SK-N-SH (cell line): ENCODE measurements around the gene NEK7. TPM values are rescaled to one million over a fixed set of nuclear protein-coding genes. Genes with fewer than 3 reads are reported as not detected.
A peak's percentile ranks its signal among the peaks of the same experiment; 100 is the strongest.

Experiments used
- CTCF ChIA-PET: fragments of 300-600, 350-600 bp; formaldehyde crosslinking; extraction: SDS; loops from one replicate; lab custom pipeline; 2021; lab: Yijun Ruan, JAX
- POLR2A ChIA-PET: fragments of 350-600 bp; sonication (Branson Sonifier 250); formaldehyde crosslinking; extraction: SDS; loops from one replicate; lab custom pipeline; 2020; ENCODE audit warnings: antibody characterized with exemption, inconsistent platforms; lab: Yijun Ruan, JAX
- DNase-seq: peaks from one replicate; pipeline ENCODE4 v3.0.0; 2012
- H2AFZ ChIP-seq: fragments of 200-600 bp; sonication (generic); 2 replicates; pipeline ENCODE4 v1.8.1; 2016; ENCODE audit warnings: antibody characterized with exemption, mild to moderate bottlenecking, low read depth
- H3F3A ChIP-seq: fragments of 200-600 bp; sonication (generic); replicated peaks from 2 replicates; pipeline ENCODE3; 2016; ENCODE audit warnings: antibody characterized with exemption, mild to moderate bottlenecking; ENCODE audit not compliant: insufficient read depth
- H3K27ac ChIP-seq, 2 experiments: fragments of 200-500 bp in 1 of 2; fragments of 200-600 bp in 1 of 2; sonication (Bioruptor generic) in 1 of 2; sonication (generic), shearing (Covaris generic) in 1 of 2; 2 replicates each; pipeline versions ENCODE4 v1.5.1 to v1.6.1; 2014 to 2016; ENCODE audit warnings: low read depth in 2 of 2, inconsistent platforms in 1 of 2, low read length in 1 of 2, mild to moderate bottlenecking in 1 of 2, mixed read lengths in 1 of 2
- H3K27me3 ChIP-seq: fragments of 200-600 bp; sonication (generic), shearing (Covaris generic); 2 replicates; pipeline ENCODE4 v1.6.1; 2016; ENCODE audit warnings: mixed run types; ENCODE audit not compliant: insufficient read depth
- H3K36me3 ChIP-seq, 2 experiments: fragments of 200-500 bp in 1 of 2; fragments of 200-600 bp in 1 of 2; sonication (Bioruptor generic) in 1 of 2; sonication (generic) in 1 of 2; replicated peaks in 1 of 2; 2 replicates each; pipeline versions ENCODE3 to v1.5.1; 2014 to 2016; ENCODE audit warnings: low read length in 1 of 2, mild to moderate bottlenecking in 1 of 2; ENCODE audit not compliant: insufficient read depth in 2 of 2, control insufficient read depth in 1 of 2
- H3K4me1 ChIP-seq, 2 experiments: fragments of 200-500 bp in 1 of 2; fragments of 200-600 bp in 1 of 2; sonication (Bioruptor generic) in 1 of 2; sonication (generic), shearing (Covaris generic) in 1 of 2; 2 replicates each; pipeline versions ENCODE4 v1.5.1 to v1.6.1; 2014 to 2016; ENCODE audit warnings: low read depth in 1 of 2, low read length in 1 of 2, mixed run types in 1 of 2; ENCODE audit not compliant: insufficient read depth in 2 of 2, control insufficient read depth in 1 of 2
- H3K4me2 ChIP-seq: fragments of 200-600 bp; sonication (generic), shearing (Covaris generic); 2 replicates; pipeline ENCODE4 v1.6.1; 2017; ENCODE audit warnings: mixed run types
- H3K4me3 ChIP-seq, 2 experiments: fragments of 200-500 bp in 1 of 2; fragments of 200-600 bp in 1 of 2; sonication (Bioruptor generic) in 1 of 2; sonication (generic), shearing (Covaris generic) in 1 of 2; 2 replicates each; pipeline versions ENCODE4 v1.5.1 to v1.8.1; 2014 to 2016; ENCODE audit warnings: low read depth in 2 of 2, inconsistent platforms in 1 of 2, low read length in 1 of 2, mild to moderate bottlenecking in 1 of 2, mixed read lengths in 1 of 2, moderate library complexity in 1 of 2
- H3K79me2 ChIP-seq: fragments of 200-600 bp; sonication (generic); 2 replicates; pipeline ENCODE4 v1.8.1; 2017; ENCODE audit warnings: mild to moderate bottlenecking; ENCODE audit not compliant: insufficient read depth
- H3K9ac ChIP-seq: fragments of 200-600 bp; sonication (generic); 2 replicates; pipeline ENCODE4 v1.6.1; 2017; ENCODE audit warnings: mixed run types
- H3K9me2 ChIP-seq: fragments of 200-600 bp; sonication (generic); 2 replicates; pipeline ENCODE4 v1.6.1; 2017; ENCODE audit warnings: mixed run types
- H3K9me3 ChIP-seq: fragments of 200-600 bp; sonication (generic); 2 replicates; pipeline ENCODE4 v1.6.1; 2017; ENCODE audit warnings: mixed run types, mild to moderate bottlenecking, moderate library complexity
- H4K20me1 ChIP-seq: fragments of 200-600 bp; sonication (generic); 2 replicates; pipeline ENCODE4 v1.6.1; 2017; ENCODE audit warnings: mild to moderate bottlenecking, mixed run types; ENCODE audit not compliant: insufficient read depth
- FOSL2 ChIP-seq: IDR thresholded peaks from 2 replicates; pipeline ENCODE4 v1.4.0; 2012; ENCODE audit warnings: low read depth, mild to moderate bottlenecking, moderate library complexity, borderline replicate concordance
- FOXJ3 ChIP-seq: sonication (generic); formaldehyde crosslinking; IDR thresholded peaks from 2 replicates; pipeline ENCODE4 v1.5.1; 2020; ENCODE audit warnings: mild to moderate bottlenecking, missing genetic modification reagents
- GABPA ChIP-seq: IDR thresholded peaks from 2 replicates; pipeline ENCODE4 v1.4.0; 2012; ENCODE audit warnings: low read depth, mild to moderate bottlenecking
- IRF3 ChIP-seq: fragments of 150-350 bp; IDR thresholded peaks from 2 replicates; pipeline ENCODE4 v1.6.1; 2016; ENCODE audit warnings: mild to moderate bottlenecking, low read depth, low read length
- MEF2A ChIP-seq: IDR thresholded peaks from 2 replicates; pipeline ENCODE4 v1.4.0; 2012; ENCODE audit warnings: low read depth, borderline replicate concordance
- NFIC ChIP-seq: IDR thresholded peaks from 2 replicates; pipeline ENCODE4 v1.4.0; 2012; ENCODE audit warnings: borderline replicate concordance
- POLR2AphosphoS5 ChIP-seq: IDR thresholded peaks from 2 replicates; pipeline ENCODE4 v1.6.1; 2012; ENCODE audit warnings: low read depth, low read length
- RFX5 ChIP-seq: IDR thresholded peaks from 2 replicates; pipeline ENCODE4 v1.6.1; 2012; ENCODE audit warnings: mild to moderate bottlenecking, improper control_type of control experiment, low read length
- SIN3A ChIP-seq: IDR thresholded peaks from 2 replicates; pipeline ENCODE4 v1.6.1; 2012; ENCODE audit warnings: low read depth, mild to moderate bottlenecking, low read length, moderate library complexity, borderline replicate concordance
- TCF12 ChIP-seq: IDR thresholded peaks from 2 replicates; pipeline ENCODE4 v1.4.0; 2012
- YY1 ChIP-seq: IDR thresholded peaks from 2 replicates; pipeline ENCODE4 v1.4.0; 2012; ENCODE audit warnings: low read depth, mild to moderate bottlenecking
- WGBS: methylation state at CpG from one replicate; pipeline ENCODE4 v1.1.6; 2017; ENCODE audit warnings: low lambda C conversion rate; 5-methylcytosine and 5-hydroxymethylcytosine counted together
- polyA plus RNA-seq, 3 experiments: library from polyadenylated mRNA; depleted of rRNA; stranded (reverse); fragments of >200 nt; gene quantifications; 2 replicates each; pipeline ENCODE4 v1.2.3, GENCODE V29; 2012
- TF ChIP-seq, protein P1 (sequence below): IDR thresholded peaks from 2 replicates; pipeline ENCODE4 v1.6.1; 2012; ENCODE audit warnings: mild to moderate bottlenecking, low read depth, low read length, moderate library complexity
- TF ChIP-seq, protein P2 (sequence below): fragments of 200-600 bp; sonication (generic); IDR thresholded peaks from 2 replicates; pipeline ENCODE4 v1.6.1; 2017; ENCODE audit warnings: antibody characterized with exemption, mild to moderate bottlenecking, moderate library complexity

NEK7 gene
- polyA plus RNA-seq, 1 of the 3 experiments (the other 2 are of a cell fraction), result 85.8 TPM

- H2AFZ ChIP-seq, result no peak overlapping the region
- no peaks in the 10 kb centered on the region for H3K9me2 ChIP-seq
- peak overlapping the region; percentile 82 for H3K4me2 ChIP-seq
- POLR2A ChIA-PET, result no interaction called here
- DNase-seq, result no peak
- peak overlapping the region; percentile 88; the same call in 1 of the 2 replicates for H3K9ac ChIP-seq
- H3K27me3 ChIP-seq, result no peaks in the 10 kb centered on the region
- peak overlapping the region; percentile 75 to 97; a peak in 1 of 4 replicates for H3K4me3 ChIP-seq
- H3K27ac ChIP-seq, result peak overlapping the region; percentile 81 to 97
- CTCF ChIA-PET, result interaction anchor here (1.0 kb wide), 1 partner anchor 266 kb away, joined by 3 read pairs; no protein-coding TSS in a partner anchor
- H4K20me1 ChIP-seq, result peaks cover 64% of the 10 kb centered on the region
- H3K79me2 ChIP-seq, result peaks cover 98% of the 10 kb centered on the region
- H3K4me1 ChIP-seq, result peaks cover 24 to 29% of the 10 kb centered on the region in 2 experiments; a peak in 3 of 4 replicates
- TF ChIP-seq RFX5, result no peak
- TF ChIP-seq FOSL2, result no peak
- no peak for TF ChIP-seq POLR2AphosphoS5
- TF ChIP-seq YY1, result no peak
- TF ChIP-seq GABPA, result no peak
- no peak for TF ChIP-seq MEF2A
- no peak for TF ChIP-seq TCF12
- TF ChIP-seq, protein P1, sequence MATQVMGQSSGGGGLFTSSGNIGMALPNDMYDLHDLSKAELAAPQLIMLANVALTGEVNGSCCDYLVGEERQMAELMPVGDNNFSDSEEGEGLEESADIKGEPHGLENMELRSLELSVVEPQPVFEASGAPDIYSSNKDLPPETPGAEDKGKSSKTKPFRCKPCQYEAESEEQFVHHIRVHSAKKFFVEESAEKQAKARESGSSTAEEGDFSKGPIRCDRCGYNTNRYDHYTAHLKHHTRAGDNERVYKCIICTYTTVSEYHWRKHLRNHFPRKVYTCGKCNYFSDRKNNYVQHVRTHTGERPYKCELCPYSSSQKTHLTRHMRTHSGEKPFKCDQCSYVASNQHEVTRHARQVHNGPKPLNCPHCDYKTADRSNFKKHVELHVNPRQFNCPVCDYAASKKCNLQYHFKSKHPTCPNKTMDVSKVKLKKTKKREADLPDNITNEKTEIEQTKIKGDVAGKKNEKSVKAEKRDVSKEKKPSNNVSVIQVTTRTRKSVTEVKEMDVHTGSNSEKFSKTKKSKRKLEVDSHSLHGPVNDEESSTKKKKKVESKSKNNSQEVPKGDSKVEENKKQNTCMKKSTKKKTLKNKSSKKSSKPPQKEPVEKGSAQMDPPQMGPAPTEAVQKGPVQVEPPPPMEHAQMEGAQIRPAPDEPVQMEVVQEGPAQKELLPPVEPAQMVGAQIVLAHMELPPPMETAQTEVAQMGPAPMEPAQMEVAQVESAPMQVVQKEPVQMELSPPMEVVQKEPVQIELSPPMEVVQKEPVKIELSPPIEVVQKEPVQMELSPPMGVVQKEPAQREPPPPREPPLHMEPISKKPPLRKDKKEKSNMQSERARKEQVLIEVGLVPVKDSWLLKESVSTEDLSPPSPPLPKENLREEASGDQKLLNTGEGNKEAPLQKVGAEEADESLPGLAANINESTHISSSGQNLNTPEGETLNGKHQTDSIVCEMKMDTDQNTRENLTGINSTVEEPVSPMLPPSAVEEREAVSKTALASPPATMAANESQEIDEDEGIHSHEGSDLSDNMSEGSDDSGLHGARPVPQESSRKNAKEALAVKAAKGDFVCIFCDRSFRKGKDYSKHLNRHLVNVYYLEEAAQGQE, result no peak
- no peak for TF ChIP-seq IRF3
- no peak for TF ChIP-seq NFIC
- TF ChIP-seq, protein P2, sequence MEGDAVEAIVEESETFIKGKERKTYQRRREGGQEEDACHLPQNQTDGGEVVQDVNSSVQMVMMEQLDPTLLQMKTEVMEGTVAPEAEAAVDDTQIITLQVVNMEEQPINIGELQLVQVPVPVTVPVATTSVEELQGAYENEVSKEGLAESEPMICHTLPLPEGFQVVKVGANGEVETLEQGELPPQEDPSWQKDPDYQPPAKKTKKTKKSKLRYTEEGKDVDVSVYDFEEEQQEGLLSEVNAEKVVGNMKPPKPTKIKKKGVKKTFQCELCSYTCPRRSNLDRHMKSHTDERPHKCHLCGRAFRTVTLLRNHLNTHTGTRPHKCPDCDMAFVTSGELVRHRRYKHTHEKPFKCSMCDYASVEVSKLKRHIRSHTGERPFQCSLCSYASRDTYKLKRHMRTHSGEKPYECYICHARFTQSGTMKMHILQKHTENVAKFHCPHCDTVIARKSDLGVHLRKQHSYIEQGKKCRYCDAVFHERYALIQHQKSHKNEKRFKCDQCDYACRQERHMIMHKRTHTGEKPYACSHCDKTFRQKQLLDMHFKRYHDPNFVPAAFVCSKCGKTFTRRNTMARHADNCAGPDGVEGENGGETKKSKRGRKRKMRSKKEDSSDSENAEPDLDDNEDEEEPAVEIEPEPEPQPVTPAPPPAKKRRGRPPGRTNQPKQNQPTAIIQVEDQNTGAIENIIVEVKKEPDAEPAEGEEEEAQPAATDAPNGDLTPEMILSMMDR, result no peak
- TF ChIP-seq FOXJ3 (CRISPR knock-in tag), result no peak
- no peak for TF ChIP-seq SIN3A
- H3F3A ChIP-seq, result peaks cover 34% of the 10 kb centered on the region
- 93% methylated on average over 4 of the region's 4 CpGs for WGBS
- peaks cover 2 to 24% of the 10 kb centered on the region in 2 experiments for H3K36me3 ChIP-seq
- H3K9me3 ChIP-seq, result no peaks in the 10 kb centered on the region
These were observed 4.3 kb downstream of the NEK7 start for GRCh38 chr1:198160946-198161614.
